Measurements from ENCODE around the gene FBLN1. TPM values are rescaled to one million over a fixed set of nuclear protein-coding genes. Genes with fewer than 3 reads are reported as not detected.

The FBLN1 gene
- total RNA-seq, 1 donor from 2014 or later: 25.7 TPM

- FAIRE-seq: no peak
- no peak for DNase-seq (ENCODE audit: low spot score in 2 of 2)
Measured at GRCh38 chr22:45629469-45630089, 126.9 kb downstream of the FBLN1 start.

- FAIRE-seq (no peak), DNase-seq (ENCODE audit: low spot score in 2 of 2) (no peak)
Measured at GRCh38 chr22:45630436-45630835, 127.8 kb downstream of the FBLN1 start.

GRCh38 chr22:45631140-45631840 lies 128.6 kb downstream of the FBLN1 start:
- DNase-seq (ENCODE audit: low spot score in 2 of 2): peak in 1 of 2 donors; percentile 52
- no peak for FAIRE-seq

GRCh38 chr22:45631841-45632238 lies 129.2 kb downstream of the FBLN1 start:
- no peak for FAIRE-seq

GRCh38 chr22:45632791-45633515 lies 130.3 kb downstream of the FBLN1 start:
- DNase-seq (ENCODE audit: low spot score in 2 of 2) (no peak), FAIRE-seq (no peak)

More at GRCh38 chr22:45631841-45632238, 129.2 kb downstream of the FBLN1 start:
- no peak for DNase-seq (ENCODE audit: low spot score in 2 of 2)

GRCh38 chr22:45636683-45637082 lies 134.0 kb downstream of the FBLN1 start:
- no peak for FAIRE-seq
- no peak for DNase-seq (ENCODE audit: low spot score in 2 of 2)

GRCh38 chr22:45638197-45638596 lies 135.5 kb downstream of the FBLN1 start:
- FAIRE-seq (no peak), DNase-seq (ENCODE audit: low spot score in 2 of 2) (no peak)

GRCh38 chr22:45638834-45639746 lies 136.4 kb downstream of the FBLN1 start:
- FAIRE-seq (no peak), DNase-seq (ENCODE audit: low spot score in 2 of 2) (no peak)

- DNase-seq (ENCODE audit: low spot score in 2 of 2) (no peak), FAIRE-seq (no peak)
Measured at GRCh38 chr22:45639747-45640102, 137.0 kb downstream of the FBLN1 start.

GRCh38 chr22:45640291-45640940 lies 137.7 kb downstream of the FBLN1 start:
- no peak for FAIRE-seq
- no peak for DNase-seq (ENCODE audit: low spot score in 2 of 2)

- DNase-seq (ENCODE audit: low spot score in 2 of 2) (no peak), FAIRE-seq (no peak)
Measured at GRCh38 chr22:45640941-45641621, 138.4 kb downstream of the FBLN1 start.

- FAIRE-seq: no peak
- DNase-seq (ENCODE audit: low spot score in 2 of 2): no peak
Measured at GRCh38 chr22:45642986-45643385, 140.3 kb downstream of the FBLN1 start.

GRCh38 chr22:45644714-45645113 lies 142.0 kb downstream of the FBLN1 start:
- DNase-seq (ENCODE audit: low spot score in 2 of 2): no peak
- no peak for FAIRE-seq

GRCh38 chr22:45645150-45645525 lies 142.5 kb downstream of the FBLN1 start:
- no peak for FAIRE-seq
- no peak for DNase-seq (ENCODE audit: low spot score in 2 of 2)

GRCh38 chr22:45645526-45646414 lies 143.1 kb downstream of the FBLN1 start:
- peak; percentile 71 to 84 for DNase-seq (ENCODE audit: low spot score in 2 of 2)

GRCh38 chr22:45647532-45648225 lies 145.0 kb downstream of the FBLN1 start:
- no peak for FAIRE-seq
- DNase-seq (ENCODE audit: low spot score in 2 of 2): no peak

More at GRCh38 chr22:45645526-45646414, 143.1 kb downstream of the FBLN1 start:
- no peak for FAIRE-seq

- FAIRE-seq: no peak
- DNase-seq (ENCODE audit: low spot score in 2 of 2): no peak
Measured at GRCh38 chr22:45648301-45649117, 145.8 kb downstream of the FBLN1 start.
